RWPE1 (cell line): ENCODE measurements around the gene RNF32.

Experiments used
- CTCF ChIA-PET: fragments of 350-600 bp; sonication (Branson Sonifier 250); formaldehyde crosslinking; extraction: SDS; loops from one replicate; lab custom pipeline; 2021; lab: Yijun Ruan, JAX
- POLR2A ChIA-PET: fragments of 400-600 bp; formaldehyde crosslinking; extraction: SDS; loops from one replicate; lab custom pipeline; 2020; ENCODE audit warnings: antibody characterized with exemption; ENCODE audit not compliant: low non-redundant PET; lab: Yijun Ruan, JAX
- DNase-seq: peaks from one replicate; pipeline ENCODE4 v3.0.0; 2012; ENCODE audit warnings: low spot score
- H3K27ac ChIP-seq: fragments of 450-650 bp; 2 replicates; pipeline ENCODE4 v1.5.1; 2017
- CTCF ChIP-seq: fragments of 450-650 bp; conservative IDR thresholded peaks from 2 replicates; pipeline ENCODE4 v1.5.1; 2017; ENCODE audit warnings: low read depth, mild to moderate bottlenecking

RNF32 gene

GRCh38 chr7:156673902-156674301 lies 33.3 kb downstream of the RNF32 start:
- no peak for DNase-seq
- CTCF ChIA-PET: interaction anchor here (0.7 kb wide), 1 partner anchor 32 kb away, joined by 3 read pairs; no protein-coding TSS in a partner anchor
- TF ChIP-seq CTCF: no peak
- H3K27ac ChIP-seq: no peak overlapping the region
- POLR2A ChIA-PET: no interaction called here

- CTCF ChIA-PET: no interaction called here
Observed at GRCh38 chr7:156675721-156676120, 35.1 kb downstream of the RNF32 start.

GRCh38 chr7:156676263-156676662 lies 35.7 kb downstream of the RNF32 start:
- CTCF ChIA-PET: no interaction called here
- TF ChIP-seq CTCF: no peak
- H3K27ac ChIP-seq: no peak overlapping the region
- no peak for DNase-seq
- POLR2A ChIA-PET: no interaction called here

More at GRCh38 chr7:156675721-156676120, 35.1 kb downstream of the RNF32 start:
- DNase-seq: no peak
- TF ChIP-seq CTCF: no peak
- POLR2A ChIA-PET: no interaction called here
- H3K27ac ChIP-seq: no peak overlapping the region

GRCh38 chr7:156677374-156678054 lies 36.9 kb downstream of the RNF32 start:
- H3K27ac ChIP-seq: no peak overlapping the region
- ChIA-PET POLR2A (no interaction called here), CTCF (no interaction called here)
- TF ChIP-seq CTCF: no peak
- DNase-seq: no peak

- CTCF ChIA-PET: no interaction called here
- POLR2A ChIA-PET: no interaction called here
Observed at GRCh38 chr7:156680281-156680680, 39.7 kb downstream of the RNF32 start.

GRCh38 chr7:156682928-156683327 lies 42.4 kb downstream of the RNF32 start:
- ChIA-PET CTCF (no interaction called here), POLR2A (no interaction called here)
- TF ChIP-seq CTCF: no peak

More at GRCh38 chr7:156680281-156680680, 39.7 kb downstream of the RNF32 start:
- DNase-seq: no peak
- TF ChIP-seq CTCF: no peak
- no peak overlapping the region for H3K27ac ChIP-seq

More at GRCh38 chr7:156682928-156683327, 42.4 kb downstream of the RNF32 start:
- H3K27ac ChIP-seq: no peak overlapping the region
- DNase-seq: no peak
